GM12878 (cell line): Measurements from ENCODE around the gene SLC39A6. TPM values are rescaled to one million over a fixed set of nuclear protein-coding genes. Genes with fewer than 3 reads are reported as not detected.

Experiments
- ATAC-seq: fragments of 200-7000 bp; cut with Tn5 transposase; 3 replicates; pipeline ENCODE4 v1.9.1; 2020; ENCODE audit warnings: mild to moderate bottlenecking, moderate library complexity
- BruUV-seq: library from RNA; stranded (reverse); fragments of 400-500 nt; replicated peaks from 2 replicates; lab custom pipeline; 2021; lab: Mats Ljungman, UMichigan
- CTCF ChIA-PET: fragments of 300-600 bp; sonication (Branson Sonifier 250); formaldehyde crosslinking; extraction: SDS; loops from one replicate; lab custom pipeline; 2021; ENCODE audit warnings: inconsistent platforms; lab: Yijun Ruan, JAX
- POLR2A ChIA-PET: fragments of 350-600 bp; formaldehyde crosslinking; extraction: SDS; loops from one replicate; lab custom pipeline; 2021; ENCODE audit warnings: inconsistent platforms; lab: Charles Lee
- RAD21 ChIA-PET: fragments of 300-600 bp; sonication (Branson Sonifier 250); formaldehyde crosslinking; loops from one replicate; lab custom pipeline; 2023; ENCODE audit warnings: antibody characterized with exemption; ENCODE audit not compliant: unreplicated experiment; lab: Charles Lee
- SMC1A ChIA-PET: fragments of 300-600 bp; sonication (Branson Sonifier 250); formaldehyde crosslinking; loops from one replicate; lab custom pipeline; 2023; ENCODE audit not compliant: unreplicated experiment, uncharacterized antibody; lab: Charles Lee
- DNase-seq: peaks from one replicate; pipeline ENCODE4 v3.0.0-alpha.2; 2011; ENCODE audit warnings: low read depth, low spot score
- FAIRE-seq: peaks from 3 replicates; lab custom pipeline; 2011; peaks lifted over from hg19 to GRCh38; lab: Jason Lieb, UNC
- H2AFZ ChIP-seq: 2 replicates; pipeline ENCODE4 v1.6.0; 2011; ENCODE audit warnings: low read depth, low read length, control low read depth; ENCODE audit not compliant: control insufficient read depth
- H3K27ac ChIP-seq: 2 replicates; pipeline ENCODE4 v1.5.1; 2011; ENCODE audit warnings: control low read depth; ENCODE audit not compliant: control insufficient read depth, insufficient read depth
- H3K27me3 ChIP-seq, 2 experiments: replicated peaks in 1 of 2; 2 replicates each; pipeline versions ENCODE4 v1.6.0 to v1.6.1; 2011; ENCODE audit warnings: low read length in 1 of 2; ENCODE audit not compliant: control insufficient read depth in 2 of 2, insufficient read depth in 2 of 2
- H3K36me3 ChIP-seq, 2 experiments: 2 replicates each; pipeline ENCODE4 v1.5.1; 2011; ENCODE audit warnings: low read length in 1 of 2; ENCODE audit not compliant: control insufficient read depth in 2 of 2, insufficient read depth in 2 of 2
- H3K4me1 ChIP-seq: 2 replicates; pipeline ENCODE4 v1.6.1; 2011; ENCODE audit warnings: mild to moderate bottlenecking, low read length, moderate library complexity, mixed read lengths; ENCODE audit not compliant: control insufficient read depth, insufficient read depth
- H3K4me2 ChIP-seq: 2 replicates; pipeline ENCODE4 v1.6.0; 2011; ENCODE audit warnings: control low read depth; ENCODE audit not compliant: control insufficient read depth, insufficient read depth
- H3K4me3 ChIP-seq: fragments of 200-600 bp; sonication (generic); 2 replicates; pipeline ENCODE4 v1.5.1; 2016
- H3K79me2 ChIP-seq: 2 replicates; pipeline ENCODE4 v1.6.0; 2011; ENCODE audit warnings: low read length; ENCODE audit not compliant: control insufficient read depth, insufficient read depth
- H3K9ac ChIP-seq: 2 replicates; pipeline ENCODE4 v1.8.0; 2011; ENCODE audit warnings: low read length, control low read depth, mixed read lengths; ENCODE audit not compliant: control insufficient read depth, insufficient read depth
- H3K9me3 ChIP-seq: replicated peaks from 3 replicates; pipeline ENCODE4 v1.5.1; 2011; ENCODE audit warnings: mild to moderate bottlenecking, low read length; ENCODE audit not compliant: control insufficient read depth, insufficient read depth
- H4K20me1 ChIP-seq: 2 replicates; pipeline ENCODE4 v1.6.0; 2011; ENCODE audit not compliant: control insufficient read depth, insufficient read depth
- CHD4 ChIP-seq: fragments of 200-600 bp; sonication (generic); IDR thresholded peaks from 2 replicates; pipeline ENCODE4 v1.6.1; 2016; ENCODE audit warnings: mild to moderate bottlenecking
- IKZF1 ChIP-seq: fragments of 450-650 bp; conservative IDR thresholded peaks from 2 replicates; pipeline ENCODE4 v1.6.1; 2017; ENCODE audit warnings: antibody characterized with exemption, mild to moderate bottlenecking
- MEF2B ChIP-seq: fragments of 450-650 bp; IDR thresholded peaks from 2 replicates; pipeline ENCODE4 v1.6.1; 2018; ENCODE audit warnings: mild to moderate bottlenecking, moderate library complexity; ENCODE audit not compliant: partially characterized antibody, poor library complexity, severe bottlenecking
- PML ChIP-seq: IDR thresholded peaks from 2 replicates; pipeline ENCODE4 v1.6.1; 2012; ENCODE audit warnings: low read length, inconsistent platforms
- RUNX3 ChIP-seq: IDR thresholded peaks from 2 replicates; pipeline ENCODE4 v1.6.1; 2012; ENCODE audit warnings: low read length, inconsistent platforms
- SUPT20H ChIP-seq: IDR thresholded peaks from 2 replicates; pipeline ENCODE4 v1.6.1; 2011; ENCODE audit warnings: low read depth, mild to moderate bottlenecking, low read length, moderate library complexity, borderline replicate concordance; ENCODE audit not compliant: control insufficient read depth
- ZBTB11 ChIP-seq: fragments of 450-650 bp; formaldehyde crosslinking; IDR thresholded peaks from 2 replicates; pipeline ENCODE4 v1.5.0; 2022; ENCODE audit warnings: mild to moderate bottlenecking, missing genetic modification characterization
- ZNF207 ChIP-seq: fragments of 450-650 bp; IDR thresholded peaks from 2 replicates; pipeline ENCODE4 v1.6.1; 2014; ENCODE audit warnings: antibody characterized with exemption, mild to moderate bottlenecking, borderline replicate concordance
- WGBS: methylation state at CpG from one replicate; pipeline ENCODE4 v1.1.6; 2016; ENCODE audit warnings: low lambda C conversion rate; ENCODE audit not compliant: insufficient replicate concordance, insufficient coverage; ENCODE audit errors: missing lambda C conversion rate; 5-methylcytosine and 5-hydroxymethylcytosine counted together
- in situ Hi-C: fragments of 300-500 bp; cut with MboI; formaldehyde crosslinking; loops from 9 replicates; pipeline ENCODE4 v1.14.3; 2018; ENCODE audit warnings: mixed read lengths
- intact Hi-C: fragments of 100-400 bp; cut with micrococcal nuclease; formaldehyde crosslinking; loops from one replicate; pipeline ENCODE4 v1.14.2; 2022; ENCODE audit not compliant: unreplicated experiment
- polyA plus RNA-seq, 11 experiments: library from polyadenylated mRNA; depleted of rRNA in 4 of 11; unstranded in 6 of 11; stranded (reverse) in 5 of 11; fragments of >200 nt; fragmentation: Nextera tagmentation in 4 of 11; fragmentation: Illumina TruSeq in 1 of 11; extraction: Ambion mirVana in 4 of 11; extraction: Trizol in 1 of 11; gene quantifications; 1 replicate in 1 of 11; 2 replicates in 10 of 11; pipeline versions ENCODE4 v1.2.1 to v1.2.3, GENCODE V29; 2011 to 2016; ENCODE audit warnings: inconsistent platforms in 2 of 11, missing spikeins in 2 of 11, low read depth in 1 of 11
- total RNA-seq, 4 experiments: library from RNA; depleted of rRNA in 3 of 4; stranded (reverse); fragments of >200 nt in 3 of 4; fragmentation: Illumina TruSeq in 1 of 4; extraction: Trizol in 1 of 4; gene quantifications; 2 replicates each; pipeline versions ENCODE4 v1.2.1 to v1.2.3, GENCODE V29; 2013 to 2021

SLC39A6 gene
- total and polyA plus RNA-seq, 10 of the 15 experiments (the other 5 are each of a cell fraction or from before 2014, with no cell fraction given): 12.4 to 65.9 (median 41.3) TPM

- FAIRE-seq: no peak
- BruUV-seq: no TSS peak
- ChIA-PET POLR2A (no interaction called here), RAD21 (interaction anchor here (0.6 to 1.6 kb wide), 4 partner anchors 58 to 210 kb away, joined by 3 to 6 read pairs (median 4); no protein-coding TSS in a partner anchor), CTCF (interaction anchor here (0.7 to 1.4 kb wide), 4 partner anchors 10 to 21 kb away, joined by 3 to 6 read pairs (median 4); no protein-coding TSS in a partner anchor), SMC1A (interaction anchor here (1.2 kb wide), 1 partner anchor 57 kb away, joined by 3 read pairs; no protein-coding TSS in a partner anchor)
- Histone ChIP-seq H4K20me1 (no peaks in the 10 kb centered on the region), H3K79me2 (no peaks in the 10 kb centered on the region), H3K4me3 (no peak overlapping the region), H3K4me2 (no peak overlapping the region), H3K9me3 (no peaks in the 10 kb centered on the region; the same call in 2 of the 3 replicates), H3K4me1 (no peaks in the 10 kb centered on the region), H2AFZ (no peak overlapping the region), H3K27ac (no peak overlapping the region), H3K27me3 (no peaks in the 10 kb centered on the region), H3K36me3 (no peaks in the 10 kb centered on the region), H3K9ac (no peak overlapping the region)
- in situ Hi-C loops (no loop called here), intact Hi-C loops (no loop called here)
- ATAC-seq: no peak
- 81% methylated on average over 4 of the region's 4 CpGs for WGBS
- TF ChIP-seq MEF2B: no peak
- TF ChIP-seq PML: no peak
- no peak for TF ChIP-seq ZNF207
- no peak for TF ChIP-seq ZBTB11
- no peak for TF ChIP-seq SUPT20H
- no peak for TF ChIP-seq RUNX3
- TF ChIP-seq CHD4: no peak
- TF ChIP-seq IKZF1: no peak
- no peak for DNase-seq
Measured at GRCh38 chr18:36074435-36074834, 54.7 kb downstream of the SLC39A6 start.
